GM12874 (cell line): Measurements from ENCODE around the gene ISG20.

Experiments
- TF ChIP-seq, protein P1 (sequence below): IDR thresholded peaks from 2 replicates; pipeline ENCODE4 v1.5.1; 2011; ENCODE audit warnings: low read depth, mild to moderate bottlenecking, control low read depth, low read length, moderate library complexity; ENCODE audit not compliant: insufficient read depth

The ISG20 gene

DNA sequence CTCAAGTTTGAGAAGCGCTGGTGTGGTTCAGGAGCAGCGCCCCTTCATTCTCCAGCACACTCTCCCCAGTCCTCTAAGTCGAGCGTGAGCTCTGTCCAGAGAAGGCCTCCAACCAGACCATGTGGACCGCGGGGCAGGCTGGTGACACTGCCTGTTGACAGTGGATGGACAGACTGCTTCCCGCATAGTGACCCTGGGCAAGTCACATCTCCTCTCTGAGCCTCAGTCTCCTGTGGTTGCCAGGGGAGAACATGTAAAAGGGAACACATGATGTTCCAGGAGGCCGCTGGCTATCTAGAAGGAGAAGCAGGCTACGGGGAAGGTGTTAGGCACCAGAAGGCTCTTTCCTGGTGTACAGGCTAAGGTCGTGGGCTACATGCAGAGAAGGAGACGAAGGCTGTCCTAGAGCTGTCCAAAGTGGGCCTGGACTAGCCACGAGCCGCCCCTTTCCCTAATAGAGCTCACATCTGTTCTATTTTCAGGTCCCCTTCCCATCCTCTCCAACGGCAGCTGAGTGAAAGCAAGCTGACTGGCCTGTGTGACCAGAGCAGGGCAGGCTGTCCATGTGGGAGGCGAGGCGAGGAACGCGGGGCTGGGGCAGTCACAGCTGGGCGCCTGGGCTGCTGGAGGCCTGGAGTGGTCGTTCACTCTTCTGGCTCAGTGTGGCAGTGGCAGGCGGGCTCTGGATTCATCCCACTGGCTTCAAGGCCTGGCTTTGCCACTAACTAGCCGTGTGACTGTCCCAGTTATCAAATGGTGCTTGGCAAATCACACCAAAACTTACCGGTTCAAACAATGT lies 11.1 kb downstream of the ISG20 start:
- TF ChIP-seq, protein P1, sequence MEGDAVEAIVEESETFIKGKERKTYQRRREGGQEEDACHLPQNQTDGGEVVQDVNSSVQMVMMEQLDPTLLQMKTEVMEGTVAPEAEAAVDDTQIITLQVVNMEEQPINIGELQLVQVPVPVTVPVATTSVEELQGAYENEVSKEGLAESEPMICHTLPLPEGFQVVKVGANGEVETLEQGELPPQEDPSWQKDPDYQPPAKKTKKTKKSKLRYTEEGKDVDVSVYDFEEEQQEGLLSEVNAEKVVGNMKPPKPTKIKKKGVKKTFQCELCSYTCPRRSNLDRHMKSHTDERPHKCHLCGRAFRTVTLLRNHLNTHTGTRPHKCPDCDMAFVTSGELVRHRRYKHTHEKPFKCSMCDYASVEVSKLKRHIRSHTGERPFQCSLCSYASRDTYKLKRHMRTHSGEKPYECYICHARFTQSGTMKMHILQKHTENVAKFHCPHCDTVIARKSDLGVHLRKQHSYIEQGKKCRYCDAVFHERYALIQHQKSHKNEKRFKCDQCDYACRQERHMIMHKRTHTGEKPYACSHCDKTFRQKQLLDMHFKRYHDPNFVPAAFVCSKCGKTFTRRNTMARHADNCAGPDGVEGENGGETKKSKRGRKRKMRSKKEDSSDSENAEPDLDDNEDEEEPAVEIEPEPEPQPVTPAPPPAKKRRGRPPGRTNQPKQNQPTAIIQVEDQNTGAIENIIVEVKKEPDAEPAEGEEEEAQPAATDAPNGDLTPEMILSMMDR = no peak

DNA sequence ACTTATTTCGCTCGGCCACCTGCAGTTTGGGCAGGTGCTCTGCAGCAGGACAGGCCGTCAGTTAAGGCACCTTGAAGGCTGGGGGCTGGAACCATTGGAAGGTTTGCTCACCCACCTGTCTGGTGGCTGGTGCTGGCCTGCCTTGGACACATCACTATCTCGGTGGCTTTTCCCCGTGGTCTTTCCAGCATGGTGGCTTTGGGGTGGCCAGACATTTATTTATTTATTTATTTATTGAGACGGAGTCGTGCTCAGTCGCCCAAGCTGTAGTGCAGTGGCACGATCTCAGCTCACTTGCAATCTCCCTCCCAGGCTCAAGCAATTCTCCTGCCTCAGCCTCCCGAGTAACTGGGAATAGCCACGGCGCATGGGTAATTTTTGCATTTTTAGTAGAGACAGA lies 11.7 kb downstream of the ISG20 start:
- TF ChIP-seq, protein P1 = no peak

GRCh38 chr15:88651136-88651732 lies 12.4 kb downstream of the ISG20 start:
- TF ChIP-seq, protein P1 = no peak

GRCh38 chr15:88651971-88652370 lies 13.2 kb downstream of the ISG20 start:
- TF ChIP-seq, protein P1 = no peak

GRCh38 chr15:88652456-88653199 lies 13.8 kb downstream of the ISG20 start:
- TF ChIP-seq, protein P1 = no peak

- TF ChIP-seq, protein P1 = no peak
Observed at GRCh38 chr15:88653200-88654064, 14.6 kb downstream of the ISG20 start.
